ENCODE results near the gene HEATR9. TPM values are rescaled to one million over a fixed set of nuclear protein-coding genes. Genes with fewer than 3 reads are reported as not detected.

Gene HEATR9
- total RNA-seq, 1 donor from 2014 or later, result not detected

- TF ChIP-seq, protein P1, sequence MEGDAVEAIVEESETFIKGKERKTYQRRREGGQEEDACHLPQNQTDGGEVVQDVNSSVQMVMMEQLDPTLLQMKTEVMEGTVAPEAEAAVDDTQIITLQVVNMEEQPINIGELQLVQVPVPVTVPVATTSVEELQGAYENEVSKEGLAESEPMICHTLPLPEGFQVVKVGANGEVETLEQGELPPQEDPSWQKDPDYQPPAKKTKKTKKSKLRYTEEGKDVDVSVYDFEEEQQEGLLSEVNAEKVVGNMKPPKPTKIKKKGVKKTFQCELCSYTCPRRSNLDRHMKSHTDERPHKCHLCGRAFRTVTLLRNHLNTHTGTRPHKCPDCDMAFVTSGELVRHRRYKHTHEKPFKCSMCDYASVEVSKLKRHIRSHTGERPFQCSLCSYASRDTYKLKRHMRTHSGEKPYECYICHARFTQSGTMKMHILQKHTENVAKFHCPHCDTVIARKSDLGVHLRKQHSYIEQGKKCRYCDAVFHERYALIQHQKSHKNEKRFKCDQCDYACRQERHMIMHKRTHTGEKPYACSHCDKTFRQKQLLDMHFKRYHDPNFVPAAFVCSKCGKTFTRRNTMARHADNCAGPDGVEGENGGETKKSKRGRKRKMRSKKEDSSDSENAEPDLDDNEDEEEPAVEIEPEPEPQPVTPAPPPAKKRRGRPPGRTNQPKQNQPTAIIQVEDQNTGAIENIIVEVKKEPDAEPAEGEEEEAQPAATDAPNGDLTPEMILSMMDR (IDR thresholded peaks at IDR 0.05; ENCODE audit: partially characterized antibody, unreplicated experiment), result no peak
- H3K27me3 Mint-ChIP-seq (ENCODE audit: unreplicated experiment), result no peaks in the 10 kb centered on the region
- no peaks in the 10 kb centered on the region for H3K4me1 Mint-ChIP-seq (ENCODE audit: low read depth, unreplicated experiment)
- DNase-seq, result no peak
- no peak overlapping the region for H3K4me3 Mint-ChIP-seq (ENCODE audit: unreplicated experiment)
- H3K9me3 Mint-ChIP-seq (ENCODE audit: unreplicated experiment), result peaks cover 2% of the 10 kb centered on the region
- H3K27ac Mint-ChIP-seq (ENCODE audit: unreplicated experiment), result no peak overlapping the region
- no peaks in the 10 kb centered on the region for H3K36me3 Mint-ChIP-seq (ENCODE audit: unreplicated experiment)
Observed at GRCh38 chr17:35877345-35878029, 8.8 kb upstream of the HEATR9 start.

- H3K4me3 Mint-ChIP-seq (ENCODE audit: unreplicated experiment), result no peak overlapping the region
- H3K9me3 Mint-ChIP-seq (ENCODE audit: unreplicated experiment), result peaks cover 2% of the 10 kb centered on the region
- H3K36me3 Mint-ChIP-seq (ENCODE audit: unreplicated experiment), result no peaks in the 10 kb centered on the region
- no peak for DNase-seq
- H3K4me1 Mint-ChIP-seq (ENCODE audit: low read depth, unreplicated experiment), result no peaks in the 10 kb centered on the region
- peaks cover 3% of the 10 kb centered on the region for H3K27me3 Mint-ChIP-seq (ENCODE audit: unreplicated experiment)
- TF ChIP-seq, protein P1 (IDR thresholded peaks at IDR 0.05; ENCODE audit: partially characterized antibody, unreplicated experiment), result no peak
- no peak overlapping the region for H3K27ac Mint-ChIP-seq (ENCODE audit: unreplicated experiment)
Observed at GRCh38 chr17:35876534-35876933, 7.8 kb upstream of the HEATR9 start.

DNA sequence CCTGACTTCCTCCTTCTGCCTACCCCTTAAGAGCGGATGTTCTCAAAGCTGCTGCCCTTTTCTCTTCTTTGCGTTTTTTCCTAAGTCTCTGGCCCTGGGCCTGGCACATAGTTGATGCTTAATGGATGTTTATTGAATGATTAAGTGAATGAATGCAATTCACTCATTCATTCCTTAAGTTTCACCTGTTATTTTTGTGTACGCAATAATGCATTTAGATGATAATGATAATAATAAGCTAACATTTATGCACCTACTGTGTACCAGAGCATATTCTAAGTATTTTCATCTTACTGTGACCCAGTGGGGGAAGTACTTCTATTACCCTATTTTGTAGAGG is 7.1 kb upstream of the HEATR9 start:
- Mint-ChIP-seq H3K27ac (ENCODE audit: unreplicated experiment) (no peak overlapping the region), H3K9me3 (ENCODE audit: unreplicated experiment) (peaks cover 2% of the 10 kb centered on the region), H3K36me3 (ENCODE audit: unreplicated experiment) (no peaks in the 10 kb centered on the region), H3K4me3 (ENCODE audit: unreplicated experiment) (no peak overlapping the region), H3K4me1 (ENCODE audit: low read depth, unreplicated experiment) (peaks cover 2% of the 10 kb centered on the region), H3K27me3 (ENCODE audit: unreplicated experiment) (peaks cover 3% of the 10 kb centered on the region)
- no peak for DNase-seq
- TF ChIP-seq, protein P1 (IDR thresholded peaks at IDR 0.05; ENCODE audit: partially characterized antibody, unreplicated experiment), result no peak

- H3K36me3 Mint-ChIP-seq (ENCODE audit: unreplicated experiment), result no peaks in the 10 kb centered on the region
- H3K4me3 Mint-ChIP-seq (ENCODE audit: unreplicated experiment), result no peak overlapping the region
- H3K27ac Mint-ChIP-seq (ENCODE audit: unreplicated experiment), result no peak overlapping the region
- H3K27me3 Mint-ChIP-seq (ENCODE audit: unreplicated experiment), result peaks cover 3% of the 10 kb centered on the region
- peaks cover 2% of the 10 kb centered on the region for H3K4me1 Mint-ChIP-seq (ENCODE audit: low read depth, unreplicated experiment)
- no peak for DNase-seq
- TF ChIP-seq, protein P1 (IDR thresholded peaks at IDR 0.05; ENCODE audit: partially characterized antibody, unreplicated experiment), result no peak
- peaks cover 2% of the 10 kb centered on the region for H3K9me3 Mint-ChIP-seq (ENCODE audit: unreplicated experiment)
Observed at GRCh38 chr17:35875072-35875799, 6.5 kb upstream of the HEATR9 start.

All from glutamatergic neuron (in vitro differentiated cells).